Cardiac muscle cell (in vitro differentiated cells and primary cell): ENCODE results near the gene GLA. TPM values are rescaled to one million over a fixed set of nuclear protein-coding genes. Genes with fewer than 3 reads are reported as not detected.

ENCODE experiments used
- DNase-seq, 2 donors: peaks; one replicate each; pipeline versions ENCODE4 v3.0.0 to v3.0.0-alpha.2; 2010 to 2017; ENCODE audit warnings: low read depth in 1 of 2, low spot score in 1 of 2
- H3K27ac ChIP-seq: fragments of 200-600 bp; sonication (generic); 2 replicates; pipeline ENCODE4 v1.5.1; 2016
- H3K27me3 ChIP-seq: fragments of 200-600 bp; sonication (generic); 2 replicates; pipeline ENCODE4 v1.6.0; 2016; ENCODE audit warnings: control low read depth
- H3K36me3 ChIP-seq: fragments of 200-600 bp; sonication (generic); 2 replicates; pipeline ENCODE4 v1.5.1; 2016; ENCODE audit warnings: control low read depth
- H3K4me1 ChIP-seq: fragments of 200-600 bp; sonication (generic); 2 replicates; pipeline ENCODE4 v1.8.1; 2017; ENCODE audit warnings: low read depth, mild to moderate bottlenecking, mixed run types
- H3K4me3 ChIP-seq: fragments of 200-600 bp; sonication (generic); 2 replicates; pipeline ENCODE4 v1.5.1; 2016; ENCODE audit warnings: mild to moderate bottlenecking
- H3K9me3 ChIP-seq: fragments of 200-600 bp; sonication (generic); 2 replicates; pipeline ENCODE4 v1.5.1; 2017; ENCODE audit warnings: low read depth, mild to moderate bottlenecking, control low read depth
- polyA plus RNA-seq: library from polyadenylated mRNA; unstranded; fragments of >200 nt; fragmentation: Nextera tagmentation; extraction: Ambion mirVana; gene quantifications from 2 replicates; pipeline ENCODE4 v1.2.1, GENCODE V29; 2016
- total RNA-seq: library from RNA; depleted of rRNA; stranded (reverse); fragments of >200 nt; gene quantifications from 2 replicates; pipeline ENCODE4 v1.2.3, GENCODE V29; 2016
- TF ChIP-seq, protein P1 (sequence below): IDR thresholded peaks from 2 replicates; pipeline ENCODE4 v1.5.1; 2012; ENCODE audit warnings: low read depth, mild to moderate bottlenecking, low read length

GLA gene
- total and polyA plus RNA-seq, 2 experiments from 2014 or later, result 12.0 to 20.9 TPM

GRCh38 chrX:101365301-101365795, 42.4 kb downstream of the GLA start:
- H3K27ac ChIP-seq, result no peak overlapping the region
- TF ChIP-seq, protein P1, sequence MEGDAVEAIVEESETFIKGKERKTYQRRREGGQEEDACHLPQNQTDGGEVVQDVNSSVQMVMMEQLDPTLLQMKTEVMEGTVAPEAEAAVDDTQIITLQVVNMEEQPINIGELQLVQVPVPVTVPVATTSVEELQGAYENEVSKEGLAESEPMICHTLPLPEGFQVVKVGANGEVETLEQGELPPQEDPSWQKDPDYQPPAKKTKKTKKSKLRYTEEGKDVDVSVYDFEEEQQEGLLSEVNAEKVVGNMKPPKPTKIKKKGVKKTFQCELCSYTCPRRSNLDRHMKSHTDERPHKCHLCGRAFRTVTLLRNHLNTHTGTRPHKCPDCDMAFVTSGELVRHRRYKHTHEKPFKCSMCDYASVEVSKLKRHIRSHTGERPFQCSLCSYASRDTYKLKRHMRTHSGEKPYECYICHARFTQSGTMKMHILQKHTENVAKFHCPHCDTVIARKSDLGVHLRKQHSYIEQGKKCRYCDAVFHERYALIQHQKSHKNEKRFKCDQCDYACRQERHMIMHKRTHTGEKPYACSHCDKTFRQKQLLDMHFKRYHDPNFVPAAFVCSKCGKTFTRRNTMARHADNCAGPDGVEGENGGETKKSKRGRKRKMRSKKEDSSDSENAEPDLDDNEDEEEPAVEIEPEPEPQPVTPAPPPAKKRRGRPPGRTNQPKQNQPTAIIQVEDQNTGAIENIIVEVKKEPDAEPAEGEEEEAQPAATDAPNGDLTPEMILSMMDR, result no peak
- no peaks in the 10 kb centered on the region for H3K27me3 ChIP-seq
- H3K4me3 ChIP-seq, result no peak overlapping the region
- DNase-seq, result no peak
- H3K4me1 ChIP-seq, result no peaks in the 10 kb centered on the region
- H3K9me3 ChIP-seq, result no peaks in the 10 kb centered on the region
- H3K36me3 ChIP-seq, result no peaks in the 10 kb centered on the region

DNA sequence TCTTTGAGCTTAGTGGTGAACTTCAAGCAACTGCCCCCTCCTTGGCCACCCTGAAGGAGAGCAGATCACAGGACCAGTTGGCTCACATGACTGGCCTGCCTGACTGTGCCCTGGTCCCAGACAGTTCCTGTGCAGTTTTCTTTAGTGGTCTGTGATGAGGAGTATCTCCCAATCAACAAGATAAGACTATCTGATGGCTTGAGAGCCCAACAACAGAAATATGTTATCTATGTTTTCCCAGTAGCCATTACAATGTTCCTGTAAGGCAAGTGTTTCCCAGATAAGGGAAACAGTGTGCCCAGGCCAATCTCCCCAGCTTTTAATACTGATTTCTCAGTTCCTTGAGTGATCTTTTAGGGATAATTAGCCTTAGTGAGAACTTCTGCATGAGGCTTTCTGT, 45.0 kb downstream of the GLA start:
- TF ChIP-seq, protein P1, result no peak

GRCh38 chrX:101362116-101362515, 45.6 kb downstream of the GLA start:
- DNase-seq, result no peak
- TF ChIP-seq, protein P1, result no peak
- H3K27ac ChIP-seq, result no peak overlapping the region
- H3K4me3 ChIP-seq, result no peak overlapping the region
- no peaks in the 10 kb centered on the region for H3K4me1 ChIP-seq
- H3K9me3 ChIP-seq, result no peaks in the 10 kb centered on the region
- no peaks in the 10 kb centered on the region for H3K36me3 ChIP-seq
- H3K27me3 ChIP-seq, result no peaks in the 10 kb centered on the region

More for the DNA sequence above, 45.0 kb downstream of the GLA start:
- H3K36me3 ChIP-seq, result no peaks in the 10 kb centered on the region
- H3K27ac ChIP-seq, result no peak overlapping the region
- no peaks in the 10 kb centered on the region for H3K27me3 ChIP-seq
- H3K4me3 ChIP-seq, result no peak overlapping the region
- H3K9me3 ChIP-seq, result no peaks in the 10 kb centered on the region
- H3K4me1 ChIP-seq, result no peaks in the 10 kb centered on the region
- no peak for DNase-seq

GRCh38 chrX:101360390-101360789, 47.3 kb downstream of the GLA start:
- TF ChIP-seq, protein P1, result no peak
- no peaks in the 10 kb centered on the region for H3K4me1 ChIP-seq
- H3K9me3 ChIP-seq, result no peaks in the 10 kb centered on the region
- H3K4me3 ChIP-seq, result no peak overlapping the region
- no peaks in the 10 kb centered on the region for H3K36me3 ChIP-seq
- H3K27ac ChIP-seq, result no peak overlapping the region
- DNase-seq, result no peak
- H3K27me3 ChIP-seq, result no peaks in the 10 kb centered on the region

DNA sequence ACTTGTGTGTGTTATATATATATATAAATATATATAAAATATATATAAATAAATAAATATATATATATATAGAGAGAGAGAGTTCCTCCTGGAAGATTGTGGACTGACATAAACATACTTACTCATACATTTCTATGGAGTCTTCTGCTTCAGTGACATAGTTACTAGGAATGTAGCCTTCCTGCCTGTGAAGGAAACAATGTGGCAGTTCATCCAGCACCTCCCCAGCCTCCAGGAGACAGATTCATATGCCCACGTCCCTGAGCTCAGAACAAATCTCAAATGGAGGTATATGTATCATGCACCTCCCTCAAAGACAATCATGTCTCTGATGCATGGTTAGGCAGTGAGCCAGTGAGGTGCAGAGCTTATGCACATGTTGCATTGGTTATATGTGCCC, 47.8 kb downstream of the GLA start:
- DNase-seq, result no peak
- no peaks in the 10 kb centered on the region for H3K36me3 ChIP-seq
- no peak overlapping the region for H3K4me3 ChIP-seq
- H3K4me1 ChIP-seq, result no peaks in the 10 kb centered on the region
- H3K27me3 ChIP-seq, result no peaks in the 10 kb centered on the region
- TF ChIP-seq, protein P1, result no peak
- no peak overlapping the region for H3K27ac ChIP-seq
- H3K9me3 ChIP-seq, result no peaks in the 10 kb centered on the region
